Measurements from ENCODE around the gene EPB41L1.
"Not testable (repeated sequence)": the region's sequence is repeated elsewhere in the genome, so short reads cannot be mapped to it uniquely, and the experiment has no call there.

The EPB41L1 gene

GRCh38 chr20:36126836-36127527, 27.6 kb upstream of the EPB41L1 start:
- no peak for DNase-seq (ENCODE audit: low spot score)

GRCh38 chr20:36128463-36129159, 25.9 kb upstream of the EPB41L1 start:
- no peak for DNase-seq (ENCODE audit: low spot score)

GRCh38 chr20:36129160-36129543, 25.4 kb upstream of the EPB41L1 start:
- no peak for DNase-seq (ENCODE audit: low spot score)

GRCh38 chr20:36130390-36130789, 24.1 kb upstream of the EPB41L1 start:
- no peak for DNase-seq (ENCODE audit: low spot score)

DNA sequence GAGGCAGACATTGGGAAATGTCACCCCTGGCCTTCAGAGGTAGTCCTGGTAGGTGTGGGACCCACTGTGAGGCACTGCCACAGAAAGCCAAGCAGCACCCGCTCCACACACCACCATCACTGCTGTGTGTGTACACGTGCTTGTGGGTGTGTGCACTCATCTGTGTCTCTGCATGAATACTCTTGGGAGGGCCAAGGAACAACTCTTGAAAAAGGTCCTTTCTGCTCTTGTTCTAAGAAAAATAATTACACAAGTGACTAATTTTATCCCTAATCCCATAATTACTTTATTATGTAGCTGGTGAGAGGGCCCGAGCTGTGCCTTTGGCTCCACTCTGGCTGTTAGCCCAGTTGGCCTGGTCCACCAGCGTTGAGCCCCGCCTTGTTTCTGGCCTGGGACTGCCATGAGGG, 21.7 kb upstream of the EPB41L1 start:
- DNase-seq (ENCODE audit: low spot score) = no peak

DNA sequence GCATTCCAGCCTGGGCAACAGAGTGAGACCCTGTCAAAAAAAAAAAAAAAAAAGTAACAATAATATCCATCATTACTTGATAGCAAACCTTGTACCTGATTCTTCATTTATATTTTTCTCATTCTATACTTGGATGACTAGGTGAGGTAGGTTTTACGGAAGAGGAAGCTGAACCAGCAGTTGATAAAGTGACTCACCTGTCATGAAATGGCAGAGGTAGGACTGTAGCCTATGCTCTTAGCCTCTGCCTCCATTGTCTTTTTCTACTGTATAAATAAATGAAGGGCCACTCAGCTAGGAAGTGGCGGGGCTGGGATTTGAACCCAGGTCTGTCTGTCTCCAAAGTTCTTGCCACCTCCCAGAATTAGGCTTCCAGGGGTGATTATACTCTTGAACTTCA, 20.7 kb upstream of the EPB41L1 start:
- no peak for DNase-seq (ENCODE audit: low spot score)

DNA sequence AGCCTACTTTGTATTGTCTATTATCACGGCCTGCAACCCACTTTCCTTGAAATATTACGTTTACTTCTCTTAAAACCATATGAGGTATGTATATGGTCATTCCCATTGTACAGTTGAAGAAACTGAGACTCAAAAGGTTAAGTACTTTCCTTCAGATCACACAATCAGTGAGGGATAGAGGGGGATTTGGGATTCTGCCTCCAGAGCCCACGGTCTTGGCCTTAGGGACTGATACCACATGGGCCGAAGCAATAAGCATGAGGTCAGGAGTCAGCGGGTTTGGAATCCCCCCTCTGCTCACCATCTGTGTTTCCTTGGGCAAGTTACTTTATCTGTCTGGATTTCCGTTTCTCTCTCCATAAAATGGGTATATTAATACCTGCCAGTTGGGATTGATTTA, 19.4 kb upstream of the EPB41L1 start:
- DNase-seq (ENCODE audit: low spot score) = no peak

DNA sequence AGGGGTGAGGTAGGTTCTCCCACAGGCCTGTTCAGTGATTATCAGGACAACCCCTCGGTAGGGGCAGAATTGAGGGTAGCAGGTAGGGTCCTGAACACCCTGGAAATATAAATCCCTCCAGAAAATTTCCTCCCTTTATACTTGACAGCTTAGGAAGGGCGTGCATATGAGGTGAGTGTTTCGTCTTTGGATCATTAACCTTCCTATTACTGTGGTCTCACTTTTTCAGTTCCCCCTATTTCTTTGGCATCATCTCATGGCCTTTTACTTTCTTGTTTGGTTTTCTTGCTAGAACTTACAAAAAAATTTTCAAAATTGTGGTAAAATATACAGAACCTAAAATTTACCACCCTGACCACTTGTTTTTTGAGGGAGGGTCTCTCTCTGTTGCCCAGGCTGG, 18.7 kb upstream of the EPB41L1 start:
- no peak for DNase-seq (ENCODE audit: low spot score)

DNA sequence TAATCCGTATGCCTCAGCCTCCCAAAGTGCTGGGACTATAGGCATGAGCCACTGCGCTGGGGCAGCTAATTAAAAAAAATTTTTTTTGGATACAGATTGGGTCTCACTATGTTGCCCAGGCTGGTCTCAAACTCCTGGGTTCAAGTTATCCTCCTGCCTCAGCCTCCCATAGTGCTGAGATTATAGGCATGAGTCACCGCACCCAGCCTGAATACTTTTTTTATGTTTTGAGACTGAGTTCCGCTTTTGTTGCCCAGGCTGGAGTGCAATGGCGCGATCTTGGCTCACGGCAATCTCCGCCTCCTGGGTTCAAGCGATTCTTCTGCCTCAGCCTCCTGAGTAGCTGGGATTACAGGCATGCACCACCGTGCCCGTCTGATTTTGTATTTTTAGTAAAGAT, 17.2 kb upstream of the EPB41L1 start:
- not testable (repeated sequence) for DNase-seq (ENCODE audit: low spot score)

- no peak for DNase-seq (ENCODE audit: low spot score)
These were observed 13.2 kb upstream of the EPB41L1 start for GRCh38 chr20:36141310-36141709.

GRCh38 chr20:36144336-36144735, 10.2 kb upstream of the EPB41L1 start:
- DNase-seq (ENCODE audit: low spot score) = no peak

DNA sequence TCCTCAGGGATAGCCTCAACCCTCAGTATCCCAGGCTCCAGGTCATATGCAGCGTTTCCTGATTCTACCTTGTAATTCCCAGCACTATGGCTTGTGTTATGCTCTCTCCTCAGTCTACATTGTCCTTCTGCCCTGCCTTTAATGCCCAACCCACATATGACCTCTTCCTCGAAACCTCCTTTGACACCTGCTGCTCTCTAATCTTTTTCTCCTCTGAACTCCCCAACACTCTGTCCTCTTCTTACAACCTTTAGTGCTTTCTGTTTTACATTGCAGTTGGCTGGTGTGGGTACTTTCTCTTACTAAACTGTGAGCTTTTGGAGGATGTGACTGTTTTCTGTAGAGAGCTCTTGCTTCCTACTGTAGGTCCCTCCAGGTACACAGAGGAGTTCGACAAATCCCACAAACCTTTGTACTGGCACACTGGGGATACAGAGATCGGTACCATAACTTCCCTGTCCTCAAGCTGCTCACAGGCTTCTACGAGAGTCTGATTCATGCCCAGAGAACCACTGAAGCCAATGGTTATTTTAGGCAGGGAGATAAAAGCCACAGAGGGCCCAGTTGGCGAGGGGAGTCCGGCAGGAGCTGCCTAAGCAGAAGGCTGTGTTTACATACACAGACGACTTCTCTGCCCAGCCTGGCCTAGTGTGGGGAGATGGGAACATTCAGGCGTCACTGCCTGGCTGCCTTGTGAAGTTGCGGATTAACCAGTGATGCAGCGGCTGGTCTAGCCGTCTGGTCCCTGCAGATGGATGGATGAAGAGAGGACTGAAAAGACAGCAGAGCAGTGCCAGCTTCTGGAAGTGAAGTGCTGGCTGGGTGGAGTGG, 8.4 kb upstream of the EPB41L1 start:
- no peak for DNase-seq (ENCODE audit: low spot score)

GRCh38 chr20:36147690-36148089, 6.8 kb upstream of the EPB41L1 start:
- no peak for DNase-seq (ENCODE audit: low spot score)

- no peak for DNase-seq (ENCODE audit: low spot score)
These were observed 6.1 kb upstream of the EPB41L1 start for GRCh38 chr20:36148439-36148838.

GRCh38 chr20:36149012-36149411, 5.5 kb upstream of the EPB41L1 start:
- no peak for DNase-seq (ENCODE audit: low spot score)

- DNase-seq (ENCODE audit: low spot score) = no peak
These were observed 5.1 kb upstream of the EPB41L1 start for GRCh38 chr20:36149469-36149868.

- DNase-seq (ENCODE audit: low spot score) = no peak
These were observed 4.1 kb upstream of the EPB41L1 start for GRCh38 chr20:36150489-36150846.

- DNase-seq (ENCODE audit: low spot score) = no peak
These were observed 3.5 kb upstream of the EPB41L1 start for GRCh38 chr20:36150847-36151539.

- no peak for DNase-seq (ENCODE audit: low spot score)
These were observed 2.3 kb upstream of the EPB41L1 start for GRCh38 chr20:36152261-36152660.

GRCh38 chr20:36153204-36153603, 1.3 kb upstream of the EPB41L1 start:
- no peak for DNase-seq (ENCODE audit: low spot score)

DNA sequence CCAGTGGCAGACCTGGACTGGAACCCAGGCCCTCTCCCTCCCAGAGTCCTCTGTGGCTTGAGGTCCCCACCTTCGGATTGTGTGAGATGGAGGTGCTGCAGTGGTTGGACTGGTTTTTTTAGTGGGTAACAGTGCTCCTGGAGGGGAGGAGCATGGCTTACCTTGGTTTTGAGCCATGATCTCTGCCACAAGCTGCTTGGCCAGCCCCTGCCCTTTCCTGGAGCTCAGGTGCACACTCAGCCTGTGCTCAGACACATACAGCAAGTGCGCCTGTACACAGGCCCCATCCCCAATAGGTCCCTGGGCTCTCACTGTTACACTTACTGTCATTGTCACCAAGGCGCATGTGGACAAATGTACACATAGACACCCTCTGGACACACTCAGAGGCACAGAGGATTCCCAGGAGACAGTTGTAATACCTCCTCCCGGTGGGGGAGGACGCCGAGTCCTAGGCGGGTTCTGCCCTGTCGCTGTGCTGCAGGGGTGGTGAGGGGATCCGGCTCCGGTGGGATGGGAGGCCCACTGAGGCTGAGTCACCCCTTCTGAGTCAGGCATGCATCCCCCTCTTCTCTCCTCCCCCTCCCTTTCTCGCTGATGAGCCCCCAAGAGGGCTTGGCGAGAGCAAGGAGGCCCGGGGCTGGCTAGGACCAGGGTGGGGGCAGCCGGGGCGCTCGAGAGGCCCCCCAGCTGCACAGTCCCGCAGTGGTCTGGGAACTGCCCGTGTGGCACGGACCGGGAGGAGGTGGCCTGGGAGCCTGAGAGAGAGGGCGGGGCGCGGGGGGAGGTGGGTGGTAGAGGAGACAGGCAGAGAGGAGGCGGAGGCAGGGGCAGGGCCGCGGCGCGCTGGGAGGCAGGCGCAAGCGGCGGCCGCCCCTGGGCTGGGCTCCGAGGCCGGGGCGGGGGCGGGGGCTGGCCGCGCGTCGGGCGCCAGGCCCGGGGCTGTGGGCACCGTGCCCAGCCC, 522 bp upstream of the EPB41L1 start:
- DNase-seq (ENCODE audit: low spot score) = no peak

Data from hematopoietic multipotent progenitor cell treated with erythropoietin and hydrocortisone succinate and interleukin-3 and kit ligand, for 17 days (in vitro differentiated cells).